Sigmoid colon (tissue), 7 donors: ENCODE data around the gene PPARA. TPM values are rescaled to one million over a fixed set of nuclear protein-coding genes. Genes with fewer than 3 reads are reported as not detected.

Source experiments
- DNase-seq: peaks from one replicate; pipeline ENCODE4 v3.0.0-alpha.2; 2019
- H3K27ac ChIP-seq, 4 donors: fragments of 200-600 bp; sonication (generic); one replicate each; pipeline ENCODE4 v1.5.1; 2016 to 2019; ENCODE audit warnings: mild to moderate bottlenecking in 1 of 4
- H3K27me3 ChIP-seq, 3 donors: fragments of 200-600 bp; sonication (generic); one replicate each; pipeline ENCODE4 v1.5.1; 2019; ENCODE audit warnings: mild to moderate bottlenecking in 1 of 3
- H3K36me3 ChIP-seq, 4 donors: fragments of 200-600 bp; sonication (generic); one replicate each; pipeline ENCODE4 v1.5.1; 2016 to 2019
- H3K4me1 ChIP-seq, 4 donors: fragments of 200-600 bp; sonication (generic); one replicate each; pipeline ENCODE4 v1.5.1; 2017 to 2019
- H3K4me3 ChIP-seq, 4 donors: fragments of 200-600 bp; sonication (generic); one replicate each; pipeline ENCODE4 v1.5.1; 2017 to 2019; ENCODE audit warnings: mild to moderate bottlenecking in 2 of 4, moderate library complexity in 1 of 4
- H3K9me3 ChIP-seq, 4 donors: fragments of 200-600 bp in 3 of 4; sonication (generic) in 3 of 4; one replicate each; pipeline versions ENCODE4 v1.5.1 to v1.6.1; 2013 to 2019
- EP300 ChIP-seq, 4 donors: sonication (generic); formaldehyde crosslinking; IDR thresholded peaks; one replicate each; pipeline ENCODE4 v1.6.1; 2017; ENCODE audit warnings: antibody characterized with exemption in 4 of 4
- POLR2A ChIP-seq, 2 donors: fragments of 450-650 bp; IDR thresholded peaks; one replicate each; pipeline ENCODE4 v1.6.1; 2016; ENCODE audit warnings: antibody characterized with exemption in 2 of 2, mild to moderate bottlenecking in 2 of 2, moderate library complexity in 2 of 2
- POLR2AphosphoS5 ChIP-seq, 4 donors: sonication (generic); formaldehyde crosslinking; IDR thresholded peaks; one replicate each; pipeline ENCODE4 v1.6.1; 2017; ENCODE audit warnings: antibody characterized with exemption in 4 of 4
- WGBS, 2 donors: extraction: QIAGEN DNeasy Blood & Tissue Kit; methylation state at CpG; one replicate each; pipeline ENCODE4 v1.1.7; 2013; 5-methylcytosine and 5-hydroxymethylcytosine counted together
- intact Hi-C: fragments of 100-400 bp; cut with DNase I; formaldehyde crosslinking; loops from one replicate; pipeline ENCODE4 v1.15.1; 2023
- polyA plus RNA-seq, 3 donors: library from polyadenylated mRNA; stranded (reverse); fragments of 200-250 nt; gene quantifications; one replicate each; pipeline ENCODE4 v1.2.3, GENCODE V29; 2013
- total RNA-seq, 4 donors: library from RNA; depleted of rRNA; stranded (reverse); fragments of >200 nt; gene quantifications; one replicate each; pipeline ENCODE4 v1.1.0, GENCODE V29; 2016
- TF ChIP-seq, protein P1 (sequence below), 4 experiments: fragments of 450-650 bp in 3 of 4; fragments of 200-600 bp in 1 of 4; IDR thresholded peaks; one replicate each; pipeline ENCODE4 v1.5.1; 2016 to 2019; ENCODE audit warnings: antibody characterized with exemption in 4 of 4, mild to moderate bottlenecking in 3 of 4, moderate library complexity in 2 of 4
- donor health status: healthy with polysubstance abuse.
- donor health status: Bipolar disorder and iron deficiency.
- donor health status: healthy.

The PPARA gene
- total and polyA plus RNA-seq, 7 donors = 7.8 to 22.7 (median 20.1) TPM

GRCh38 chr22:46187862-46188261 is 37.5 kb downstream of the PPARA start:
- Histone ChIP-seq H3K9me3 (peaks cover 0 to 3% (median 0%) of the 10 kb centered on the region in 4 donors), H3K4me3 (no peak overlapping the region), H3K4me1 (no peaks in the 10 kb centered on the region), H3K27me3 (no peaks in the 10 kb centered on the region), H3K36me3 (peaks cover 0 to 22% (median 5%) of the 10 kb centered on the region in 4 donors), H3K27ac (no peak overlapping the region)
- TF ChIP-seq POLR2A (IDR thresholded peaks at IDR 0.05) (no peak), POLR2AphosphoS5 (IDR thresholded peaks at IDR 0.05) (no peak), EP300 (IDR thresholded peaks at IDR 0.05) (no peak)
- TF ChIP-seq, protein P1, sequence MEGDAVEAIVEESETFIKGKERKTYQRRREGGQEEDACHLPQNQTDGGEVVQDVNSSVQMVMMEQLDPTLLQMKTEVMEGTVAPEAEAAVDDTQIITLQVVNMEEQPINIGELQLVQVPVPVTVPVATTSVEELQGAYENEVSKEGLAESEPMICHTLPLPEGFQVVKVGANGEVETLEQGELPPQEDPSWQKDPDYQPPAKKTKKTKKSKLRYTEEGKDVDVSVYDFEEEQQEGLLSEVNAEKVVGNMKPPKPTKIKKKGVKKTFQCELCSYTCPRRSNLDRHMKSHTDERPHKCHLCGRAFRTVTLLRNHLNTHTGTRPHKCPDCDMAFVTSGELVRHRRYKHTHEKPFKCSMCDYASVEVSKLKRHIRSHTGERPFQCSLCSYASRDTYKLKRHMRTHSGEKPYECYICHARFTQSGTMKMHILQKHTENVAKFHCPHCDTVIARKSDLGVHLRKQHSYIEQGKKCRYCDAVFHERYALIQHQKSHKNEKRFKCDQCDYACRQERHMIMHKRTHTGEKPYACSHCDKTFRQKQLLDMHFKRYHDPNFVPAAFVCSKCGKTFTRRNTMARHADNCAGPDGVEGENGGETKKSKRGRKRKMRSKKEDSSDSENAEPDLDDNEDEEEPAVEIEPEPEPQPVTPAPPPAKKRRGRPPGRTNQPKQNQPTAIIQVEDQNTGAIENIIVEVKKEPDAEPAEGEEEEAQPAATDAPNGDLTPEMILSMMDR (IDR thresholded peaks at IDR 0.05) = no peak
- intact Hi-C loops = no loop called here
- no peak for DNase-seq
- WGBS, 2 donors = 96 to 97% methylated on average over 3 of the region's 3 CpGs

DNA sequence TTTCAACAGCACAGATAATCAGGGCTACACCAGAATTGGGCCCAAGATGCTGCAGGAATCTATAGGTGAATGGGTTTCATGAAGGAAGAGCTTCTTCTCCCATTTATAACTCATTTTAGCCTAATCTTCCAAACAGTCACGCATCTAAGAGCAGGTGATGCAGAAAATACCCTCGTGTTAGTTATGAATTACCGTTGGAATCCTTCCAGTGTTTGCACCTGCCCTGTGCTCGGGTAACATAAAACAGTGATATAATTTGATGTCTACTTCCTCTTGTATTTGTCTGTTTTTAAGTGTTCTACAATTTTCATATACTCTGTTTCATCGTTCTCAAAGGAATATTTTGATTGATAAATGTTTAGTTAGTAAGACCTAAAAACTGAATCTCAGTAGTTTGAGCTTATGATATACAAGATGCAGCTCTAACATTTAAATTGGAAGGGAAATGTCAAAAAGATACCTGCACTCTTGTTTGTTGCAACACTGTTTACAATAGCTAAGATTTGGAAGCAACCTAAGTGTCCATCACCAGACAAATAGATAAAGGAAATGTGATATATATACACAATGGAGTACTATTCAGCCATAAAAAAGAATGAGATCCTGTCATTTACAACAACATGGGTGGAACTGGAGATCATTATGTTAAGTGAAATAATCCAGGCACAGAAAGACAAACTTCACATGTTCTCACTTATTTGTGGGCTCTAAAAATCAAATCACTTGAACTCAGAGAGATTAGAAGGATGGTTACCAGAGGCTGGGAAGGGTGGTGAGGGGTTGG is 42.1 kb downstream of the PPARA start:
- Histone ChIP-seq H3K36me3 (peaks cover 0 to 15% (median 2%) of the 10 kb centered on the region in 4 donors), H3K4me1 (no peaks in the 10 kb centered on the region), H3K27me3 (no peaks in the 10 kb centered on the region), H3K27ac (no peak overlapping the region), H3K9me3 (peaks cover 0 to 3% (median 0%) of the 10 kb centered on the region in 4 donors), H3K4me3 (no peak overlapping the region)
- TF ChIP-seq, protein P1 (IDR thresholded peaks at IDR 0.05) = no peak
- no peak for TF ChIP-seq POLR2AphosphoS5 (IDR thresholded peaks at IDR 0.05)
- TF ChIP-seq POLR2A (IDR thresholded peaks at IDR 0.05) = no peak
- TF ChIP-seq EP300 (IDR thresholded peaks at IDR 0.05) = no peak
- no peak for DNase-seq
- intact Hi-C loops = no loop called here
- 22 to 62% methylated on average over 5 of the region's 5 CpGs for WGBS, 2 donors

- Histone ChIP-seq H3K4me3 (no peak overlapping the region), H3K4me1 (no peaks in the 10 kb centered on the region), H3K9me3 (no peaks in the 10 kb centered on the region), H3K36me3 (peaks cover 0 to 11% (median 1%) of the 10 kb centered on the region in 4 donors), H3K27me3 (no peaks in the 10 kb centered on the region), H3K27ac (no peak overlapping the region)
- no peak for DNase-seq
- 16 to 63% methylated on average over 8 of the region's 8 CpGs for WGBS, 2 donors
- intact Hi-C loops = no loop called here
- no peak for TF ChIP-seq POLR2A (IDR thresholded peaks at IDR 0.05)
- no peak for TF ChIP-seq EP300 (IDR thresholded peaks at IDR 0.05)
- TF ChIP-seq POLR2AphosphoS5 (IDR thresholded peaks at IDR 0.05) = no peak
- TF ChIP-seq, protein P1 (IDR thresholded peaks at IDR 0.05) = no peak
These were observed 43.6 kb downstream of the PPARA start for GRCh38 chr22:46193898-46194310.

- Histone ChIP-seq H3K27ac (no peak overlapping the region), H3K27me3 (no peaks in the 10 kb centered on the region), H3K4me3 (no peak overlapping the region), H3K9me3 (no peaks in the 10 kb centered on the region), H3K36me3 (peaks cover 0 to 25% (median 4%) of the 10 kb centered on the region in 4 donors), H3K4me1 (no peaks in the 10 kb centered on the region)
- DNase-seq = no peak
- WGBS, 2 donors = 17 to 63% methylated on average over 18 of the region's 18 CpGs
- intact Hi-C loops = no loop called here
- no peak for TF ChIP-seq EP300 (IDR thresholded peaks at IDR 0.05)
- TF ChIP-seq, protein P1 (IDR thresholded peaks at IDR 0.05) = no peak
- no peak for TF ChIP-seq POLR2AphosphoS5 (IDR thresholded peaks at IDR 0.05)
- no peak for TF ChIP-seq POLR2A (IDR thresholded peaks at IDR 0.05)
These were observed 45.3 kb downstream of the PPARA start for GRCh38 chr22:46195487-46196165.
